ENCODE measurements around the gene CCM2L. TPM values are rescaled to one million over a fixed set of nuclear protein-coding genes. Genes with fewer than 3 reads are reported as not detected.

CCM2L gene
- total RNA-seq, 1 donor from 2014 or later: not detected

DNA sequence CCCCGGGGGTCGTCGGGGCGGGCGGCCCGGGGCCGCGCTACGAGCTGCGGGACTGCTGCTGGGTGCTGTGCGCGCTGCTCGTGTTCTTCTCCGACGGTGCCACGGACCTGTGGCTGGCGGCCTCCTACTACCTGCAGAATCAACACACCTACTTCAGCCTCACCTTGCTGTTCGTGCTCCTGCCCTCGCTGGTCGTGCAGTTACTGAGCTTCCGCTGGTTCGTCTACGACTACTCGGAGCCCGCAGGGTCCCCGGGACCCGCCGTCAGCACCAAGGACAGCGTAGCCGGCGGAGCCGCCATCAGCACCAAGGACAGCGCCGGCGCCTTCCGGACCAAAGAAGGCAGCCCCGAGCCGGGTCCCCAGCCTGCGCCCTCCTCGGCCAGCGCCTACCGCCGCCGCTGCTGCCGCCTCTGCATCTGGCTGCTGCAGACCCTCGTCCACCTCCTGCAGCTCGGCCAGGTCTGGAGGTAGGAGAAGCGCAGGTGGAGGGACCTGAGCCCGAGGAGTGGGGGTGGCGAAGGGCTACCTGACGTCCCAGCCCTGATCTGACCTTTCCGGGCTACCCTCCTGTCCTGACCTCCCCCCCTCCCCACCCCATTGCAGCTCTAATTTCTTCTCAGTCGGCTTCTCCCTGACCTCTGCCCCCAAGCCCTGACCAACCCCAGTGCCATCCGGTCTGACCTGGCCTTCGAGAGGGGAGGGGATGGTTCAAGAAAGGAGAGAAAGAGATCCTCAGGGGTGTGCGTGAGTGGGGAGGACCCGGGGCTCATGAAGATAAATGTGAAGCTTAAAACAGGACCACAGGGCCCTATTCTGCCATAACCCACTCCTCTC is 41.7 kb upstream of the CCM2L start:
- H3K36me3 Mint-ChIP-seq (ENCODE audit: low read depth): no peaks in the 10 kb centered on the region
- peak overlapping the region; percentile 83 for H3K4me3 Mint-ChIP-seq (ENCODE audit: unreplicated experiment)
- no peaks in the 10 kb centered on the region for H3K9me3 Mint-ChIP-seq (ENCODE audit: low read depth)
- H3K27ac Mint-ChIP-seq (ENCODE audit: unreplicated experiment): no peak overlapping the region
- H3K4me1 Mint-ChIP-seq (ENCODE audit: low read depth): peaks cover 17% of the 10 kb centered on the region
- DNase-seq (ENCODE audit: low spot score): peak; percentile 95
- no peak for TF ChIP-seq CTCF (IDR thresholded peaks at IDR 0.05)
- peaks cover 68% of the 10 kb centered on the region for H3K27me3 Mint-ChIP-seq (ENCODE audit: low read depth)

DNA sequence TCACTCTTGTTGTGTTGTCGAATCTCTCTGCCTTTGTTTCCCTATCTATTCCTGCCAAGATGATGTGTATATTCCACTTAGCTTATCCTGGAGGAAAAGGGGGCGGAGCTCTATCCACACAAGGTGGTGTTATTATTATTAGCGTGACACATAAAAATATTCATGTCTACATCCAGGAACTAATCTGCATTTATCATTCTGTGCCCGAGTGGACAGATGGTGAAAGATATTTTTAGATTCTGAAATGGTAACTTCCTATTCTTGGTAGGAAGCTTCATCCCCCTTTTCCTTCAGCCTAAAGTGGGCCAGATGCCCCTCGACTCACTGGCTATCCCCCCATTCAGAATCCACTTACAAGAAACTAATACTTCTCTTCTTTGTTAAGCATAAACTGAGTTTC is 40.2 kb upstream of the CCM2L start:
- no peaks in the 10 kb centered on the region for H3K36me3 Mint-ChIP-seq (ENCODE audit: low read depth)
- H3K27me3 Mint-ChIP-seq (ENCODE audit: low read depth): peaks cover 55% of the 10 kb centered on the region
- H3K27ac Mint-ChIP-seq (ENCODE audit: unreplicated experiment): no peak overlapping the region
- H3K4me1 Mint-ChIP-seq (ENCODE audit: low read depth): peaks cover 17% of the 10 kb centered on the region
- no peaks in the 10 kb centered on the region for H3K9me3 Mint-ChIP-seq (ENCODE audit: low read depth)
- DNase-seq (ENCODE audit: low spot score): no peak
- H3K4me3 Mint-ChIP-seq (ENCODE audit: unreplicated experiment): no peak overlapping the region
- TF ChIP-seq CTCF (IDR thresholded peaks at IDR 0.05): no peak

GRCh38 chr20:31972471-31973021 is 37.7 kb upstream of the CCM2L start:
- Mint-ChIP-seq H3K4me3 (ENCODE audit: unreplicated experiment) (peak overlapping the region; percentile 3), H3K9me3 (ENCODE audit: low read depth) (no peaks in the 10 kb centered on the region), H3K36me3 (ENCODE audit: low read depth) (no peaks in the 10 kb centered on the region), H3K4me1 (ENCODE audit: low read depth) (peaks cover 18% of the 10 kb centered on the region), H3K27me3 (ENCODE audit: low read depth) (peaks cover 44% of the 10 kb centered on the region), H3K27ac (ENCODE audit: unreplicated experiment) (no peak overlapping the region)
- no peak for TF ChIP-seq CTCF (IDR thresholded peaks at IDR 0.05)
- no peak for DNase-seq (ENCODE audit: low spot score)

GRCh38 chr20:31974296-31974695 is 35.9 kb upstream of the CCM2L start:
- H3K27me3 Mint-ChIP-seq (ENCODE audit: low read depth): peaks cover 38% of the 10 kb centered on the region
- peaks cover 15% of the 10 kb centered on the region for H3K4me1 Mint-ChIP-seq (ENCODE audit: low read depth)
- H3K27ac Mint-ChIP-seq (ENCODE audit: unreplicated experiment): no peak overlapping the region
- no peaks in the 10 kb centered on the region for H3K9me3 Mint-ChIP-seq (ENCODE audit: low read depth)
- H3K36me3 Mint-ChIP-seq (ENCODE audit: low read depth): no peaks in the 10 kb centered on the region
- no peak overlapping the region for H3K4me3 Mint-ChIP-seq (ENCODE audit: unreplicated experiment)
- DNase-seq (ENCODE audit: low spot score): no peak
- no peak for TF ChIP-seq CTCF (IDR thresholded peaks at IDR 0.05)

GRCh38 chr20:31974951-31975487 is 35.2 kb upstream of the CCM2L start:
- TF ChIP-seq CTCF (IDR thresholded peaks at IDR 0.05): no peak
- no peak overlapping the region for H3K4me3 Mint-ChIP-seq (ENCODE audit: unreplicated experiment)
- H3K27me3 Mint-ChIP-seq (ENCODE audit: low read depth): peaks cover 32% of the 10 kb centered on the region
- no peaks in the 10 kb centered on the region for H3K36me3 Mint-ChIP-seq (ENCODE audit: low read depth)
- no peaks in the 10 kb centered on the region for H3K9me3 Mint-ChIP-seq (ENCODE audit: low read depth)
- no peak overlapping the region for H3K27ac Mint-ChIP-seq (ENCODE audit: unreplicated experiment)
- peaks cover 15% of the 10 kb centered on the region for H3K4me1 Mint-ChIP-seq (ENCODE audit: low read depth)
- DNase-seq (ENCODE audit: low spot score): no peak

All from chondrocyte (in vitro differentiated cells).